ENCODE results near the gene FBXL14.

FBXL14 gene

GRCh38 chr12:1594006-1594260 is 448 bp downstream of the FBXL14 start:
- no peak for DNase-seq (ENCODE audit: low read depth in 1 of 2, low spot score in 1 of 2)

- DNase-seq (ENCODE audit: low read depth in 1 of 2, low spot score in 1 of 2), result peak in 1 of 2 donors; percentile 17
These were observed 991 bp downstream of the FBXL14 start for GRCh38 chr12:1593174-1594005.

- DNase-seq (ENCODE audit: low read depth in 1 of 2, low spot score in 1 of 2), result peak; percentile 25 to 50
These were observed 1.8 kb downstream of the FBXL14 start for GRCh38 chr12:1592444-1593173.

GRCh38 chr12:1591543-1591942 is 2.8 kb downstream of the FBXL14 start:
- no peak for DNase-seq (ENCODE audit: low read depth in 1 of 2, low spot score in 1 of 2)

GRCh38 chr12:1591034-1591433 is 3.3 kb downstream of the FBXL14 start:
- no peak for DNase-seq (ENCODE audit: low read depth in 1 of 2, low spot score in 1 of 2)

- no peak for DNase-seq (ENCODE audit: low read depth in 1 of 2, low spot score in 1 of 2)
These were observed 4.0 kb downstream of the FBXL14 start for GRCh38 chr12:1590221-1590979.

GRCh38 chr12:1588575-1588947 is 5.8 kb downstream of the FBXL14 start:
- no peak for DNase-seq (ENCODE audit: low read depth in 1 of 2, low spot score in 1 of 2)

GRCh38 chr12:1587927-1588574 is 6.3 kb downstream of the FBXL14 start:
- no peak for DNase-seq (ENCODE audit: low read depth in 1 of 2, low spot score in 1 of 2)

- no peak for DNase-seq (ENCODE audit: low read depth in 1 of 2, low spot score in 1 of 2)
These were observed 10.1 kb downstream of the FBXL14 start for GRCh38 chr12:1584326-1584725.

GRCh38 chr12:1583421-1584078 is 10.8 kb downstream of the FBXL14 start:
- peak; percentile 16 to 71 for DNase-seq (ENCODE audit: low read depth in 1 of 2, low spot score in 1 of 2)

GRCh38 chr12:1582709-1583050 is 11.7 kb downstream of the FBXL14 start:
- no peak for DNase-seq (ENCODE audit: low read depth in 1 of 2, low spot score in 1 of 2)

GRCh38 chr12:1581973-1582708 is 12.2 kb downstream of the FBXL14 start:
- no peak for DNase-seq (ENCODE audit: low read depth in 1 of 2, low spot score in 1 of 2)

GRCh38 chr12:1580526-1580925 is 13.9 kb downstream of the FBXL14 start:
- DNase-seq (ENCODE audit: low read depth in 1 of 2, low spot score in 1 of 2), result no peak

- no peak for DNase-seq (ENCODE audit: low read depth in 1 of 2, low spot score in 1 of 2)
These were observed 14.5 kb downstream of the FBXL14 start for GRCh38 chr12:1579651-1580435.

GRCh38 chr12:1576410-1577241 is 17.8 kb downstream of the FBXL14 start:
- no peak for DNase-seq (ENCODE audit: low read depth in 1 of 2, low spot score in 1 of 2)

- DNase-seq (ENCODE audit: low read depth in 1 of 2, low spot score in 1 of 2), result no peak
These were observed 18.7 kb downstream of the FBXL14 start for GRCh38 chr12:1575408-1576401.

GRCh38 chr12:1574865-1575259 is 19.5 kb downstream of the FBXL14 start:
- DNase-seq (ENCODE audit: low read depth in 1 of 2, low spot score in 1 of 2), result no peak

Measured in activated CD4-positive, alpha-beta T cell treated with anti-CD3 and anti-CD28 coated beads, Interleukin-2, amount 50 U/mL, for 24 hours (primary cell).